ENCODE measurements around the gene WDR47. TPM values are rescaled to one million over a fixed set of nuclear protein-coding genes. Genes with fewer than 3 reads are reported as not detected.

Gene WDR47
- total RNA-seq, 4 donors from 2014 or later: 13.9 to 18.8 (median 17.5) TPM

GRCh38 chr1:108961198-108961597 lies 80.7 kb downstream of the WDR47 start:
- TF ChIP-seq POLR2A (IDR thresholded peaks at IDR 0.05): no peak
- no peak for TF ChIP-seq CTCF (IDR thresholded peaks at IDR 0.05 in 4 of 5, conservative IDR thresholded peaks at IDR 0.05 in 1 of 5)
- H3K27me3 ChIP-seq: no peaks in the 10 kb centered on the region
- intact Hi-C loops (cut with DNase I; ENCODE audit: low total_unique reads) (loop anchor here (5.0 kb wide), 2 partner anchors 81 to 151 kb away; partner anchors contain the start of genes ELAPOR1 and WDR47), in situ Hi-C loops (cut with MboI; ENCODE audit: low sequenced_read_pairs in 4 of 4) (loop anchor here in 2 of 4 donors (10.0 kb wide), 2 partner anchors 134 to 154 kb away; partner anchors contain the start of genes ELAPOR1 (in 1 of the 2) and TMEM167B (in 1 of the 2))
- H3K27ac ChIP-seq: no peak overlapping the region
- no peaks in the 10 kb centered on the region for H3K36me3 ChIP-seq
- no peak for ATAC-seq
- H3K4me3 ChIP-seq: no peak overlapping the region
- H3K4me1 ChIP-seq: peaks cover 17 to 20% of the 10 kb centered on the region in 2 donors
- DNase-seq: no peak
- no peaks in the 10 kb centered on the region for H3K9me3 ChIP-seq

- H3K27ac ChIP-seq: no peak overlapping the region
- TF ChIP-seq CTCF (IDR thresholded peaks at IDR 0.05 in 4 of 5, conservative IDR thresholded peaks at IDR 0.05 in 1 of 5) (no peak), POLR2A (IDR thresholded peaks at IDR 0.05) (no peak)
- in situ Hi-C loops (cut with MboI; ENCODE audit: low sequenced_read_pairs in 4 of 4): loop anchor here in 2 of 4 donors (10.0 kb wide), 2 partner anchors 134 to 154 kb away; partner anchors contain the start of genes ELAPOR1 (in 1 of the 2) and TMEM167B (in 1 of the 2)
- intact Hi-C loops (cut with DNase I; ENCODE audit: low total_unique reads): loop anchor here (5.0 kb wide), 2 partner anchors 82 to 152 kb away; partner anchors contain the start of genes ELAPOR1 and WDR47
- no peak overlapping the region for H3K4me3 ChIP-seq
- H3K9me3 ChIP-seq: no peaks in the 10 kb centered on the region
- peaks cover 17 to 20% of the 10 kb centered on the region in 2 donors for H3K4me1 ChIP-seq
- DNase-seq: no peak
- H3K36me3 ChIP-seq: no peaks in the 10 kb centered on the region
- H3K27me3 ChIP-seq: no peaks in the 10 kb centered on the region
- ATAC-seq: no peak
Observed at GRCh38 chr1:108960719-108961118, 81.2 kb downstream of the WDR47 start.

- in situ Hi-C loops (cut with MboI; ENCODE audit: low sequenced_read_pairs in 4 of 4) (no loop called here), intact Hi-C loops (cut with DNase I; ENCODE audit: low total_unique reads) (no loop called here)
- Histone ChIP-seq H3K9me3 (no peaks in the 10 kb centered on the region), H3K27ac (no peak overlapping the region), H3K27me3 (no peaks in the 10 kb centered on the region), H3K36me3 (no peaks in the 10 kb centered on the region), H3K4me1 (peaks cover 17 to 20% of the 10 kb centered on the region in 2 donors), H3K4me3 (no peak overlapping the region)
- no peak for DNase-seq
- TF ChIP-seq POLR2A (IDR thresholded peaks at IDR 0.05): no peak
- TF ChIP-seq CTCF (IDR thresholded peaks at IDR 0.05 in 4 of 5, conservative IDR thresholded peaks at IDR 0.05 in 1 of 5): no peak
- ATAC-seq: no peak
Observed at GRCh38 chr1:108957888-108958287, 84.0 kb downstream of the WDR47 start.

- ATAC-seq: no peak
- TF ChIP-seq CTCF (IDR thresholded peaks at IDR 0.05 in 4 of 5, conservative IDR thresholded peaks at IDR 0.05 in 1 of 5) (no peak), POLR2A (IDR thresholded peaks at IDR 0.05) (no peak)
- DNase-seq: no peak
- peaks cover 7 to 10% of the 10 kb centered on the region in 2 donors for H3K4me1 ChIP-seq
- H3K4me3 ChIP-seq: no peak overlapping the region
- no peak overlapping the region for H3K27ac ChIP-seq
- H3K9me3 ChIP-seq: no peaks in the 10 kb centered on the region
- H3K36me3 ChIP-seq: no peaks in the 10 kb centered on the region
- no peaks in the 10 kb centered on the region for H3K27me3 ChIP-seq
- intact Hi-C loops (cut with DNase I; ENCODE audit: low total_unique reads): no loop called here
- in situ Hi-C loops (cut with MboI; ENCODE audit: low sequenced_read_pairs in 4 of 4): no loop called here
Observed at GRCh38 chr1:108955881-108956280, 86.0 kb downstream of the WDR47 start.

- Histone ChIP-seq H3K4me1 (peaks cover 7 to 8% of the 10 kb centered on the region in 2 donors), H3K4me3 (no peak overlapping the region), H3K27me3 (no peaks in the 10 kb centered on the region), H3K27ac (no peak overlapping the region), H3K9me3 (no peaks in the 10 kb centered on the region), H3K36me3 (no peaks in the 10 kb centered on the region)
- intact Hi-C loops (cut with DNase I; ENCODE audit: low total_unique reads) (no loop called here), in situ Hi-C loops (cut with MboI; ENCODE audit: low sequenced_read_pairs in 4 of 4) (no loop called here)
- ATAC-seq (no peak), DNase-seq (no peak)
- TF ChIP-seq POLR2A (IDR thresholded peaks at IDR 0.05) (no peak), CTCF (IDR thresholded peaks at IDR 0.05 in 4 of 5, conservative IDR thresholded peaks at IDR 0.05 in 1 of 5) (no peak)
Observed at GRCh38 chr1:108955111-108955510, 86.8 kb downstream of the WDR47 start.
